ENCODE measurements around the gene TGM2. TPM values are rescaled to one million over a fixed set of nuclear protein-coding genes. Genes with fewer than 3 reads are reported as not detected.
"Not testable (repeated sequence)": the region's sequence is repeated elsewhere in the genome, so short reads cannot be mapped to it uniquely, and the experiment has no call there.

The TGM2 gene
- total RNA-seq, 2 donors from 2014 or later = 0.37 to 0.76 TPM

DNA sequence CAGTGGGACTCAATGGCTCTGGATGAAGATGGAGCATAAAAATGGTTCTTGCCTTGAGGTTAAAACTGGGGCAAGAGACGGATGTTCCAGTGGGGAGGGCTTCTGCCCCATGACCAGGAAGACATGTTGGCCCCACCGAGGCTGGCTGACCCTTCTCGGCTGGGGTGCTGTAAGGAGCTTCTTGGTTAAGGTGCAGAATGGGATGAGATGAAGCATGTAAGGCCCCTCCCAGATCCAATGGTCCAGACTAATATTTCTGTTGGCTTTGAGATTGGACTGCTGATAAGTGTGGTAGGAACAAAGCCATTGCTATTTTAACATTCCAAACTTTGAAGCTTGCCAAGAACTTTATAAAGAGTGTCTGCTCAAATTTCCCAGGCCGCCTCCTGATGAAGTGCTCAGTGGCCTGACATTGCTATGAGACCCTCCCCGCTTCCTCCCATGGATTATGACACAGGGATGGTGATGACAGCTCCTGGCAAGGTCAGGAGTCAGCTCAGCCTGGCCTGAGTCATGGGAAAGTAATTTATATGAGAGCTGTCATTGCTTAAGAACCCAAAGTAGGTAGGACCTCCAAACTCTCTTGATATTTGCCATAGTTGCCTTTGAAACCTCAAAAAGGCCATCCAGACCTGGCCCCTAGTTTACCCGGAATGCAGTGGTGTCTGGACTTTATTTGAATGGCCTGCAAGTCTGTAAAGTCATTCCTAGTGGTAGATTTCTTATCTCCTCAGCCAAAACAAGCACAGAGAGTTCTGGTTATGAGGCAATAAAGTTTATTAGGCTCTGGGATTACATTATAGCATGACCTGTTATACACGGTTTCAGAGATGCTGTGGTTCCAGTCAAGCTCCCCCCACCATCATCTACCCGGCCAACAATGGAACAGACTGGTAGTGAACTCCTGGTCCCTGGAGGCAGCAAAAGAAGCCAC is 55.2 kb downstream of the TGM2 start:
- no peaks in the 10 kb centered on the region for H3K9me3 ChIP-seq (ENCODE audit: control insufficient read depth, low read length, poor library complexity, severe bottlenecking)
- no peak overlapping the region for H3K27ac Mint-ChIP-seq
- ATAC-seq = no peak
- H3K4me3 Mint-ChIP-seq = no peak overlapping the region
- no peaks in the 10 kb centered on the region for H3K27me3 Mint-ChIP-seq
- no peaks in the 10 kb centered on the region for H3K36me3 Mint-ChIP-seq (ENCODE audit: low read depth)
- DNase-seq = no peak
- peaks cover 6% of the 10 kb centered on the region for H3K4me1 Mint-ChIP-seq

- Mint-ChIP-seq H3K27ac (no peak overlapping the region), H3K36me3 (ENCODE audit: low read depth) (no peaks in the 10 kb centered on the region), H3K27me3 (no peaks in the 10 kb centered on the region), H3K4me1 (peaks cover 6% of the 10 kb centered on the region), H3K4me3 (no peak overlapping the region)
- H3K9me3 ChIP-seq (ENCODE audit: control insufficient read depth, low read length, poor library complexity, severe bottlenecking) = no peaks in the 10 kb centered on the region
- no peak for DNase-seq
- ATAC-seq = no peak
These were observed 56.0 kb downstream of the TGM2 start for GRCh38 chr20:38108986-38109541.

GRCh38 chr20:38108438-38108985 is 56.6 kb downstream of the TGM2 start:
- no peak for DNase-seq
- no peak overlapping the region for H3K4me3 Mint-ChIP-seq
- no peak for ATAC-seq
- no peaks in the 10 kb centered on the region for H3K9me3 ChIP-seq (ENCODE audit: control insufficient read depth, low read length, poor library complexity, severe bottlenecking)
- H3K27me3 Mint-ChIP-seq = no peaks in the 10 kb centered on the region
- H3K36me3 Mint-ChIP-seq (ENCODE audit: low read depth) = no peaks in the 10 kb centered on the region
- peaks cover 2% of the 10 kb centered on the region for H3K4me1 Mint-ChIP-seq
- no peak overlapping the region for H3K27ac Mint-ChIP-seq

GRCh38 chr20:38107916-38108315 is 57.2 kb downstream of the TGM2 start:
- DNase-seq; H3K36me3 Mint-ChIP-seq (ENCODE audit: low read depth); H3K27me3 Mint-ChIP-seq; ATAC-seq; H3K9me3 ChIP-seq (ENCODE audit: control insufficient read depth, low read length, poor library complexity, severe bottlenecking); H3K27ac Mint-ChIP-seq; H3K4me1 Mint-ChIP-seq; H3K4me3 Mint-ChIP-seq: not testable (repeated sequence)

DNA sequence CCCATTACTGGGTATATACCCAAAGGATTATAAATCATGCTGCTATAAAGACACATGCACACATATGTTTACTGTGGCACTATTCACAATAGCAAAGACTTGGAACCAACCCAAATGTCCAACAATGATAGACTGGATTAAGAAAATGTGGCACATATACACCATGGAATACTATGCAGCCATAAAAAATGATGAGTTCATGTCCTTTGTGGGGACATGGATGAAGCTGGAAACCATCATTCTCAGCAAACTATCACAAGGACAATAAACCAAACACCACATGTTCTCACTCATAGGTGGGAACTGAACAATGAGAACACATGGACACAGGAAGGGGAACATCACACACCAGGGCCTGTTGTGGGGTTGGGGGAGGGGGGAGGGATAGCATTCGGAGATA is 57.7 kb downstream of the TGM2 start:
- H3K4me3 Mint-ChIP-seq, H3K27ac Mint-ChIP-seq: not testable (repeated sequence)

GRCh38 chr20:38106461-38106860 is 58.6 kb downstream of the TGM2 start:
- Mint-ChIP-seq H3K36me3 (ENCODE audit: low read depth) (no peaks in the 10 kb centered on the region), H3K27ac (no peak overlapping the region), H3K27me3 (no peaks in the 10 kb centered on the region), H3K4me3 (no peak overlapping the region), H3K4me1 (no peaks in the 10 kb centered on the region)
- H3K9me3 ChIP-seq (ENCODE audit: control insufficient read depth, low read length, poor library complexity, severe bottlenecking) = no peaks in the 10 kb centered on the region
- DNase-seq (no peak), ATAC-seq (no peak)

More for the DNA sequence above, 57.7 kb downstream of the TGM2 start:
- not testable (repeated sequence) for H3K36me3 Mint-ChIP-seq (ENCODE audit: low read depth); H3K9me3 ChIP-seq (ENCODE audit: control insufficient read depth, low read length, poor library complexity, severe bottlenecking); H3K4me1 Mint-ChIP-seq; H3K27me3 Mint-ChIP-seq; DNase-seq; ATAC-seq

- Mint-ChIP-seq H3K27me3 (no peaks in the 10 kb centered on the region), H3K4me1 (no peaks in the 10 kb centered on the region), H3K36me3 (ENCODE audit: low read depth) (peaks cover 3% of the 10 kb centered on the region), H3K4me3 (no peak overlapping the region), H3K27ac (no peak overlapping the region)
- ATAC-seq (no peak), DNase-seq (no peak)
- no peaks in the 10 kb centered on the region for H3K9me3 ChIP-seq (ENCODE audit: control insufficient read depth, low read length, poor library complexity, severe bottlenecking)
These were observed 60.8 kb downstream of the TGM2 start for GRCh38 chr20:38104285-38104684.

DNA sequence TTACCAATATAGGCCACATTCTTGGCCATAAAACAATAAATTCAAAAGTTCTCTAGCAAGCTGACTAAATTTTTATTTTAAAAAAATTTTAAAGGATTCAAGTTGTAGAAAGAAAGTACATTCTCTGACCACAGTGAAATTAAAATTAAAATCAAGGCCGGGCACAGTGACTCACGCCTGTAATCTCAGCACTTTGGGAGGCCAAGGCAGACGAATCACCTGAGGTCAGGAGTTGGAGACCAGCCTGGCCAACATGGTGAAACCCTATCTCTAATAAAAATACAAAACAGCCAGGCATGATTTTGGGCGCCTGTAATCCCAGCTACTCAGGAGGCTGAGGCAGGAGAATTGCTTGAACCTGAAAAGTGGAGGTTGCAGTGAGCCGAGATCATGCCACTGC is 62.9 kb downstream of the TGM2 start:
- DNase-seq; H3K9me3 ChIP-seq (ENCODE audit: control insufficient read depth, low read length, poor library complexity, severe bottlenecking); H3K27me3 Mint-ChIP-seq; H3K36me3 Mint-ChIP-seq (ENCODE audit: low read depth); H3K27ac Mint-ChIP-seq; H3K4me1 Mint-ChIP-seq; ATAC-seq; H3K4me3 Mint-ChIP-seq: not testable (repeated sequence)

GRCh38 chr20:38098952-38099351 is 66.1 kb downstream of the TGM2 start:
- no peak for ATAC-seq
- no peak overlapping the region for H3K4me3 Mint-ChIP-seq
- peaks cover 3% of the 10 kb centered on the region for H3K36me3 Mint-ChIP-seq (ENCODE audit: low read depth)
- no peaks in the 10 kb centered on the region for H3K27me3 Mint-ChIP-seq
- DNase-seq = no peak
- no peaks in the 10 kb centered on the region for H3K9me3 ChIP-seq (ENCODE audit: control insufficient read depth, low read length, poor library complexity, severe bottlenecking)
- no peak overlapping the region for H3K27ac Mint-ChIP-seq
- H3K4me1 Mint-ChIP-seq = peaks cover 9% of the 10 kb centered on the region

- H3K36me3 Mint-ChIP-seq (ENCODE audit: low read depth) = no peaks in the 10 kb centered on the region
- no peak for ATAC-seq
- DNase-seq = no peak
- H3K4me3 Mint-ChIP-seq = no peak overlapping the region
- peaks cover 17% of the 10 kb centered on the region for H3K4me1 Mint-ChIP-seq
- no peaks in the 10 kb centered on the region for H3K27me3 Mint-ChIP-seq
- peak overlapping the region; percentile 88 for H3K27ac Mint-ChIP-seq
- H3K9me3 ChIP-seq (ENCODE audit: control insufficient read depth, low read length, poor library complexity, severe bottlenecking) = no peaks in the 10 kb centered on the region
These were observed 69.9 kb downstream of the TGM2 start for GRCh38 chr20:38095017-38095686.

DNA sequence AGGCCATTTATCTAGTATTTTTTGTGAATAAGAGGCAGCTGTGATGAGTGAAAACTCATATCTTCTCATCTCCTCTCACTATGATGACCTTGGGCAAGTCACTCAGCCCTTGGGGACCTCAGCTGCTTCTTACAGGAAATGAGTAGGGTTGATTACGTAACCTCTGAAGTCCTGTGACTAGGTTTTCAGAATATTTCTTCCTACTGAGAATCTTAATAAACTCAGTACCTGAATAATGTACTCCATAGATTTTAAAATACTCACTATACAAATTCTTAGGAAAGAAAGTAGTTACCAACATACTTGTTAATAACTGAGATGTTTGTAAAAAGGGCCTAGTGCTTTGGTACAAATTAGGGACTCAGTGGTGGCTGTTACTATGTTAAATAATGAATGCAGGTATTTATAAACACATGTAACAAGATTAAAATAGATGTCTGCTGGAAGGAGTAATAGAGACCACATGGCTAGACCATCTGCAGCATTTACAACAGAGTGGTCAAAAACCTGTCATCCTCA is 70.6 kb downstream of the TGM2 start:
- no peaks in the 10 kb centered on the region for H3K9me3 ChIP-seq (ENCODE audit: control insufficient read depth, low read length, poor library complexity, severe bottlenecking)
- H3K36me3 Mint-ChIP-seq (ENCODE audit: low read depth) = no peaks in the 10 kb centered on the region
- DNase-seq (no peak), ATAC-seq (peak; percentile 85)
- H3K27ac Mint-ChIP-seq = peak overlapping the region; percentile 88
- peaks cover 17% of the 10 kb centered on the region for H3K4me1 Mint-ChIP-seq
- H3K27me3 Mint-ChIP-seq = no peaks in the 10 kb centered on the region
- H3K4me3 Mint-ChIP-seq = no peak overlapping the region

- Mint-ChIP-seq H3K4me3 (no peak overlapping the region), H3K27ac (peak overlapping the region; percentile 61), H3K36me3 (ENCODE audit: low read depth) (peaks cover under 1% of the 10 kb centered on the region), H3K27me3 (no peaks in the 10 kb centered on the region), H3K4me1 (peaks cover 18% of the 10 kb centered on the region)
- DNase-seq = no peak
- no peak for ATAC-seq
- H3K9me3 ChIP-seq (ENCODE audit: control insufficient read depth, low read length, poor library complexity, severe bottlenecking) = no peaks in the 10 kb centered on the region
These were observed 71.4 kb downstream of the TGM2 start for GRCh38 chr20:38093641-38094077.

- no peaks in the 10 kb centered on the region for H3K9me3 ChIP-seq (ENCODE audit: control insufficient read depth, low read length, poor library complexity, severe bottlenecking)
- DNase-seq = no peak
- H3K4me1 Mint-ChIP-seq = peaks cover 21% of the 10 kb centered on the region
- no peaks in the 10 kb centered on the region for H3K27me3 Mint-ChIP-seq
- no peak for ATAC-seq
- no peak overlapping the region for H3K27ac Mint-ChIP-seq
- H3K36me3 Mint-ChIP-seq (ENCODE audit: low read depth) = peaks cover 5% of the 10 kb centered on the region
- no peak overlapping the region for H3K4me3 Mint-ChIP-seq
These were observed 72.2 kb downstream of the TGM2 start for GRCh38 chr20:38092915-38093314.
